Uterus (tissue), 2 donors: ENCODE data around the gene PLEKHH1.

Experiments used
- POLR2A ChIP-seq, 2 donors: fragments of 450-650 bp; IDR thresholded peaks; one replicate each; pipeline ENCODE4 v1.6.1; 2016; ENCODE audit warnings: antibody characterized with exemption in 2 of 2, mild to moderate bottlenecking in 1 of 2, moderate library complexity in 1 of 2
- TF ChIP-seq, protein P1 (sequence below), 4 experiments: fragments of 200-600 bp in 2 of 4; fragments of 450-650 bp in 2 of 4; sonication (generic) in 2 of 4; IDR thresholded peaks; one replicate each; pipeline ENCODE4 v1.5.1; 2016 to 2019; ENCODE audit warnings: antibody characterized with exemption in 4 of 4, mild to moderate bottlenecking in 2 of 4, moderate library complexity in 1 of 4

DNA sequence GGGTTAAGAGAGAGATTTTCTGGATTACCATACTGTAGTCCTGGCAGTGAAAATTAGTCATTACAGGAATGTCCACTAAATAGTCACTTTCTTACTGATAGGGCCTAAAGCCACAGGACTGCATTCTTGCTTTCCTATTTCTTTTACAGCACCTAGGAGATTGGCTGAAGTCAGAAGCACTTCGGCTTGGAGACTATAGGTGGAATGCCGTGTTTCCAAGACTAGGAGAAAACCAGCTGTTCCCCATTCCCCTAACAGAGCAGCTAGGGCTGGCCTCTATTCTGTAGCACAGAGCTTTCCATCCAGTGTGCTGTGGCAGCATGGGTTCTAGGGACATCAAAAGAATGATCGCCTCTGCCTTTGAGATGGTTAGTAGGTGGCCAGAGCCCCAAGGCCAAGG lies 51.9 kb downstream of the PLEKHH1 start:
- TF ChIP-seq, protein P1, sequence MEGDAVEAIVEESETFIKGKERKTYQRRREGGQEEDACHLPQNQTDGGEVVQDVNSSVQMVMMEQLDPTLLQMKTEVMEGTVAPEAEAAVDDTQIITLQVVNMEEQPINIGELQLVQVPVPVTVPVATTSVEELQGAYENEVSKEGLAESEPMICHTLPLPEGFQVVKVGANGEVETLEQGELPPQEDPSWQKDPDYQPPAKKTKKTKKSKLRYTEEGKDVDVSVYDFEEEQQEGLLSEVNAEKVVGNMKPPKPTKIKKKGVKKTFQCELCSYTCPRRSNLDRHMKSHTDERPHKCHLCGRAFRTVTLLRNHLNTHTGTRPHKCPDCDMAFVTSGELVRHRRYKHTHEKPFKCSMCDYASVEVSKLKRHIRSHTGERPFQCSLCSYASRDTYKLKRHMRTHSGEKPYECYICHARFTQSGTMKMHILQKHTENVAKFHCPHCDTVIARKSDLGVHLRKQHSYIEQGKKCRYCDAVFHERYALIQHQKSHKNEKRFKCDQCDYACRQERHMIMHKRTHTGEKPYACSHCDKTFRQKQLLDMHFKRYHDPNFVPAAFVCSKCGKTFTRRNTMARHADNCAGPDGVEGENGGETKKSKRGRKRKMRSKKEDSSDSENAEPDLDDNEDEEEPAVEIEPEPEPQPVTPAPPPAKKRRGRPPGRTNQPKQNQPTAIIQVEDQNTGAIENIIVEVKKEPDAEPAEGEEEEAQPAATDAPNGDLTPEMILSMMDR (IDR thresholded peaks at IDR 0.05) = no peak
- no peak for TF ChIP-seq POLR2A (IDR thresholded peaks at IDR 0.05)
